Measurements from ENCODE around the gene PPA2. TPM values are rescaled to one million over a fixed set of nuclear protein-coding genes. Genes with fewer than 3 reads are reported as not detected.

The PPA2 gene
- total RNA-seq, 2 experiments from 2014 or later, result 78.9 to 80.2 TPM

DNA sequence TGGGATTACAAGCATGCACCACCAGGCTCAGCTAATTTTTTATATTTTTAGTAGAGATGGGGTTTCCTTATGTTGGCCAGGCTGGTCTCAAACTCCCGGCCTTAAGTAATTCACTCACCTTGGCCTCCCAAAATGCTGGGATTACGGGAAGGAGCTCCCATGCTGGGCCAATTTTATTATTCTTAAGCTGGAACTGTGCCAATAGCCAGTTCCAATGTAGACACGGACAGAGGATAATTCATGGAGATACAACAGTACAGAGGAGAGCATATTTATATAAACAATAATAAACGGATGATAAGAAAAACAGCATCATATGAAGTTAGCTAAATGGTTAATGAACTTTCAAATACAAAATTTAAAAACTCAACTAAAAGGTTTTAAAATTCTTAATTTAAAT, 87.8 kb downstream of the PPA2 start:
- Mint-ChIP-seq H3K9me3 (ENCODE audit: insufficient read depth) (no peaks in the 10 kb centered on the region), H3K27ac (no peak overlapping the region), H3K4me3 (no peak overlapping the region), H3K27me3 (ENCODE audit: low read depth) (no peaks in the 10 kb centered on the region), H3K36me3 (ENCODE audit: low read depth) (peaks cover 38% of the 10 kb centered on the region), H3K4me1 (ENCODE audit: low read depth) (no peaks in the 10 kb centered on the region)
- ChIA-PET POLR2A (no interaction called here), CTCF (no interaction called here)
- DNase-seq (no peak), ATAC-seq (no peak)

- H3K27ac Mint-ChIP-seq, result no peak overlapping the region
- H3K4me3 Mint-ChIP-seq, result no peak overlapping the region
- peaks cover 9% of the 10 kb centered on the region for H3K36me3 Mint-ChIP-seq (ENCODE audit: low read depth)
- ChIA-PET CTCF (no interaction called here), POLR2A (no interaction called here)
- H3K9me3 Mint-ChIP-seq (ENCODE audit: insufficient read depth), result no peaks in the 10 kb centered on the region
- DNase-seq (no peak), ATAC-seq (no peak)
- H3K4me1 Mint-ChIP-seq (ENCODE audit: low read depth), result no peaks in the 10 kb centered on the region
- H3K27me3 Mint-ChIP-seq (ENCODE audit: low read depth), result no peaks in the 10 kb centered on the region
Observed at GRCh38 chr4:105374071-105374470, 99.8 kb downstream of the PPA2 start.

DNA sequence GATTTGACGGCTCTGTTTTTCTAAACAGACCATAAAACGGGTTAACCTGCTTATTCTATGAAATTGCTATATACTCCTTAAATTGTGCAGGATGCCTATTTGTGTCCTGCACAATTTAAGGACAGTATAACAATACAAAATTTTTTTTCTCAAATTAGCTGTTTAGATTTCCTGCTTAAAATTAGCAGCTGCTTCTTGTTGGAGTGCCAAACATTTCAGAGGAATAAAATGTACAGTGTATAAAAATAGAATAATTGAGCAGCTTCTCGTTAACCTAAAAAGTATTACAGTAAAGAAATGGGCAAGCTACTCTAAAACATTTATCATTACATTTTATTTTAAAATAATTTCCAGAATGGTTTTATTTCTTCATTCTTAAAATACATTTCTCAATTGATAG, 100.5 kb downstream of the PPA2 start:
- Mint-ChIP-seq H3K27me3 (ENCODE audit: low read depth) (no peaks in the 10 kb centered on the region), H3K4me1 (ENCODE audit: low read depth) (no peaks in the 10 kb centered on the region), H3K4me3 (no peak overlapping the region), H3K36me3 (ENCODE audit: low read depth) (peaks cover 13% of the 10 kb centered on the region), H3K9me3 (ENCODE audit: insufficient read depth) (no peaks in the 10 kb centered on the region), H3K27ac (no peak overlapping the region)
- no peak for ATAC-seq
- CTCF ChIA-PET, result interaction anchor here (1.2 kb wide), 1 partner anchor 101 kb away, joined by 3 read pairs; the partner anchor contains the start of gene PPA2
- POLR2A ChIA-PET, result no interaction called here
- no peak for DNase-seq

DNA sequence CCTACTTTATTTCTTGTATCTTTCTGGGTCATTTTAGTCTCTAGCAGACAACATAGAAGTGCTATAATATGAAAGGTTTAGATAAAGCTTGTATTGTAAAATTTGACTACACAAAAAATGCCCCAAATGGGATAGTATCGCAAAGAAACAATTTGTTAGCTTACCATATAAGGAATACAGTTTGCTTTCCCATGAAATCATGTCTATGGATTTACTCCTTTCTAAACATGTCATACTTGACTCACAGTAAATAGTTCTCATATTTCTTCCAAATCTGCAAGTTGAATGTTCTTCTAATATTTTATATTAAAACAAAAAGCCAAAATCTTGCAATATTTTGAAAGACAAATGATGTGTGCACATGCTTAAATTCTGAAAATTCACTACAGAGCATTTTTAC, 103.9 kb downstream of the PPA2 start:
- POLR2A ChIA-PET, result no interaction called here
- no peak overlapping the region for H3K27ac Mint-ChIP-seq
- peaks cover 9% of the 10 kb centered on the region for H3K9me3 Mint-ChIP-seq (ENCODE audit: insufficient read depth)
- H3K27me3 Mint-ChIP-seq (ENCODE audit: low read depth), result no peaks in the 10 kb centered on the region
- no peaks in the 10 kb centered on the region for H3K4me1 Mint-ChIP-seq (ENCODE audit: low read depth)
- H3K36me3 Mint-ChIP-seq (ENCODE audit: low read depth), result peaks cover 39% of the 10 kb centered on the region
- CTCF ChIA-PET, result no interaction called here
- DNase-seq (no peak), ATAC-seq (no peak)
- no peak overlapping the region for H3K4me3 Mint-ChIP-seq

DNA sequence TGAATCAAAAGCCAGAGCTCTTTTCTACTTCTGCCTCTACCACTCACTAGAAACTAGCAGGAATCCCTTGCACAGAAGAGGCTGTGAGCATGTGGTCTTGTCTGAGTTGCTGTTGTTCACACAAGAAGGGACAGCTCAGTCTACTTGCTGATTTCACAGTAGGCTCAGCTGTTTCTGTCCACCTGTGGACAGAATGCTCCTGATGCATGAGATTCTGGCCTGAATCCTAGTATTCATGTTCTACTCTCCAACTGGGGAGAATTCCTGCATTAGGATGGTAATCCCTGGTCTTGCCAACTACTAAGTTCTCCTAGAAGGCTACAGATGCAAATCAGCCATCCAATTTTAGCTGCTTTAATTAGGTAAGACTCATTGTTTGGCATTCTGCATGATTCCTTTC, 112.8 kb downstream of the PPA2 start:
- Mint-ChIP-seq H3K27ac (no peak overlapping the region), H3K9me3 (ENCODE audit: insufficient read depth) (peaks cover 8% of the 10 kb centered on the region), H3K27me3 (ENCODE audit: low read depth) (no peaks in the 10 kb centered on the region), H3K36me3 (ENCODE audit: low read depth) (peaks cover 23% of the 10 kb centered on the region), H3K4me3 (no peak overlapping the region), H3K4me1 (ENCODE audit: low read depth) (no peaks in the 10 kb centered on the region)
- no peak for ATAC-seq
- ChIA-PET POLR2A (no interaction called here), CTCF (interaction anchor here (1.1 kb wide), 1 partner anchor 10 kb away, joined by 3 read pairs; no protein-coding TSS in a partner anchor)
- DNase-seq, result no peak

DNA sequence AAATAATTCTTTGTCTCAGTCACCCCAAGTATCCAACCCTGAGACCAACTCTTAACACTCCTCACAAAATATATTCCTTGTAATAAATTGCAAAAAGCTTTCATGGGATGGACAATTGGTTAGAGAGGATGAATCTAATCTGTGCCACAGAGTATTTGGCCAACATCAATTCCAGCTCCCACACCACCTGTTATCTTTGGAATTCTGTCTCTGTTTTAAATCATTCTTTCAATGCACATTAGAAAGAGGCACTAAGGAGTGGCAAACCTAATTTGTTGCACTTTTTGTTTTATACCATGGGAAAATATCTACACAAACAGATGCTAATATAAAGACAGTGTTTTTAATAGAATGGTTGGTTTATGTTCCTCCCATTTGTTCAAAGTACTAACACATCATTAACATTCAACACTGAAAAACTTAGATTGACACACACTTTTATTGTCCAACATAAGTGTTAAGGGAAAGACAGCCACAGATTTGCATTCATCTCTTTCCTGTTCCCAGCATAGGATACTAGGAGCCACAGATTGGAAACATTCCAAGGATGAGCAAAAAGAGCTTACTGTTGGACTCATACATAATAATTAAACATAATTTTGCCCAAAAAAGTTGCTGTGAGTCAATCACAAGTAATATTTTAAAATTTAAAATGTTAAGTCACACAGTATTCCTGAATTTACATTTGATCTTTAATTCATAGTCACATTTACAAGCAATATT, 116.4 kb downstream of the PPA2 start:
- ATAC-seq (no peak), DNase-seq (no peak)
- ChIA-PET CTCF (no interaction called here), POLR2A (no interaction called here)
- H3K4me3 Mint-ChIP-seq, result no peak overlapping the region
- H3K4me1 Mint-ChIP-seq (ENCODE audit: low read depth), result peaks cover 5% of the 10 kb centered on the region
- no peak overlapping the region for H3K27ac Mint-ChIP-seq
- H3K9me3 Mint-ChIP-seq (ENCODE audit: insufficient read depth), result no peaks in the 10 kb centered on the region
- H3K27me3 Mint-ChIP-seq (ENCODE audit: low read depth), result no peaks in the 10 kb centered on the region
- peaks cover 13% of the 10 kb centered on the region for H3K36me3 Mint-ChIP-seq (ENCODE audit: low read depth)

DNA sequence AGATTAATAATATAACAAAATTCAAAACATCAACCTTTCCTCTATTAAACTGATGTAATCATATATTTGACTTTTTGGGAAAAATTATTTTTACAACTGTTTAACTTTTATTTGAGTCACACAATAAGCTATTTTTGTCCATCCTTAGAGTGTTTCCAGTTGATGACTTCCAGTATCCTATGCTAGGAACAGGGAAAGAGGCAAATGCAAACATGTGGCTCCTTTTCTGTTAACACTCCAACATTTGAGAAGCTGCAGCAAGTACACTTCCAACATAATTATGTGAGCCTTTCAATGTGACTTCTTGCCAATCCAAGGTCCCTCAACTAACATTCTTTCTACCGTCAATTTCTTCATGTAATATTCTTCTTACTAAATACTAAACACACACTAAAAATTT, 117.7 kb downstream of the PPA2 start:
- H3K4me1 Mint-ChIP-seq (ENCODE audit: low read depth), result peaks cover 5% of the 10 kb centered on the region
- H3K36me3 Mint-ChIP-seq (ENCODE audit: low read depth), result peaks cover 13% of the 10 kb centered on the region
- H3K27me3 Mint-ChIP-seq (ENCODE audit: low read depth), result no peaks in the 10 kb centered on the region
- DNase-seq (no peak), ATAC-seq (no peak)
- ChIA-PET POLR2A (no interaction called here), CTCF (no interaction called here)
- no peak overlapping the region for H3K27ac Mint-ChIP-seq
- no peaks in the 10 kb centered on the region for H3K9me3 Mint-ChIP-seq (ENCODE audit: insufficient read depth)
- H3K4me3 Mint-ChIP-seq, result no peak overlapping the region

DNA sequence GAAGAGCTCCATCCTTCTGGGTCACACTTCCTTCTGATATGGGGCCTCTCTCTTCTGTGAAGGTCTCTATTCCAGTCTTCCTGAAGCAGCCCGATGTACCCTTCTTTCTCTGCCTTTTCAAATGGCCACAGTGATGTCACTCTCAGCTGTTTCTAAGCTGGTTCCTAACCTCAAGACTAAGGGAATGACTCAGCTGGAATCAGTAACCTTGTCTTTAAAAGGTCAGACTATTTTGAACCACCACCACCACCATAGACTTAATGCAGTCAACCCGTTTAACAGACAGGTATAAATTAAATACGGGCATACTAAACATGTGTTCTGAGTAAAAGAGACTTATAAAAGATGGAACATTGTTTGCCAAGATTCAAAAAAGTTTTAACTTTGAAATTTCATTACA, 121.0 kb downstream of the PPA2 start:
- Mint-ChIP-seq H3K4me1 (ENCODE audit: low read depth) (peaks cover 5% of the 10 kb centered on the region), H3K27ac (no peak overlapping the region), H3K36me3 (ENCODE audit: low read depth) (peaks cover 4% of the 10 kb centered on the region), H3K4me3 (no peak overlapping the region), H3K9me3 (ENCODE audit: insufficient read depth) (no peaks in the 10 kb centered on the region), H3K27me3 (ENCODE audit: low read depth) (no peaks in the 10 kb centered on the region)
- DNase-seq (no peak), ATAC-seq (no peak)
- CTCF ChIA-PET, result no interaction called here
- POLR2A ChIA-PET, result no interaction called here

DNA sequence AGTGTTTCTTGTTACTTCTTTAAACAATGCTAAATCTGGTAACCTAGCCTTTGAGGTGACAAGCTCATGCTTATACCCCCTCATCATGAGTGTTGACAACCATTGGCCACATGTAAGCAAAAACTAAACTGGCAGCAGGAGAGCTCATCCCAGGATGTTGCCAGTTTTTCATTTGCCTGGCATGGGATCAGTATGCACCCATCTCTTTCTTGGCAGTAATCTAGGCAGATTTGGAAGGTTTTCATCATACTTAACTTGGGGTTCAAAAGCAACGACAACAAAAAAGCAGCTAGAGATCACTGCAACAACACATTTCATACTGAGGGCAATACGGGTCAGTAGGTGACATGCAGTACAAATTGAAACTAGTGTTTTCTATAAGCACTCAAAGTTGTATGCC, 122.0 kb downstream of the PPA2 start:
- Mint-ChIP-seq H3K4me1 (ENCODE audit: low read depth) (peaks cover 5% of the 10 kb centered on the region), H3K27me3 (ENCODE audit: low read depth) (no peaks in the 10 kb centered on the region), H3K36me3 (ENCODE audit: low read depth) (peaks cover 4% of the 10 kb centered on the region), H3K4me3 (no peak overlapping the region), H3K27ac (no peak overlapping the region), H3K9me3 (ENCODE audit: insufficient read depth) (no peaks in the 10 kb centered on the region)
- DNase-seq, result no peak
- no peak for ATAC-seq
- ChIA-PET POLR2A (no interaction called here), CTCF (interaction anchor here (1.2 kb wide), 1 partner anchor 9 kb away, joined by 3 read pairs; no protein-coding TSS in a partner anchor)

DNA sequence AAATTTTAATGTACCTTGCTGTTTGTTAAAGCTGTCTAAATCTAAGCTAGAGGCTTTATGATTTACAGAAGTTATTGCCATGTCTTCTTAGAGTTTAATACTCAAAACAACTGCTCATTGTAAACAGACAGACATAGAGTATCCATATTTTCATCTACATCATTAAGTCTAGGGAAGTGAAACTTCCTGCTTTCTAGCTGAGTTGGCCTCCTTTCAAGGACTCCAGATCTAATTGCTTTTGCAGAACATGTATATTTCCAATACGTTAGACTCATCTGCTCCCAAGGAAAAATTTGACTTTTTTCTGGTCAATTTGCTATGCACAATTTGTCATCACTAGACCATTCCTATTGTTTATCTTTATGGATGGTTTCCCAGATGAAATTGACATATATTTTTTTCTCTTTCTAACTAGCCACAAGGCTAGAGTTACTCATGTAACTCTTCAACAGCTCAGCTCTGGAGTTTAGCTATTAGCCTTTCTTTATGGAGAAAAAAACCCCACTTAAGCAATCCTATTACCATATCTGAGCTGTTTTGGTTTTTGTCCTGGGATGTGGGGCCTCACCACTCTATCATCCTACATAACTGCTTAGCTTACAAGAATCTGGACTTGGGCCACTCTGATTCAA, 122.9 kb downstream of the PPA2 start:
- CTCF ChIA-PET, result interaction anchor here (1.2 kb wide), 1 partner anchor 10 kb away, joined by 3 read pairs; no protein-coding TSS in a partner anchor
- no peak for DNase-seq
- H3K9me3 Mint-ChIP-seq (ENCODE audit: insufficient read depth), result no peaks in the 10 kb centered on the region
- no peaks in the 10 kb centered on the region for H3K27me3 Mint-ChIP-seq (ENCODE audit: low read depth)
- POLR2A ChIA-PET, result no interaction called here
- peaks cover 4% of the 10 kb centered on the region for H3K36me3 Mint-ChIP-seq (ENCODE audit: low read depth)
- no peak overlapping the region for H3K4me3 Mint-ChIP-seq
- peaks cover 5% of the 10 kb centered on the region for H3K4me1 Mint-ChIP-seq (ENCODE audit: low read depth)
- no peak overlapping the region for H3K27ac Mint-ChIP-seq
- no peak for ATAC-seq

GRCh38 chr4:105348719-105349118, 125.1 kb downstream of the PPA2 start:
- ChIA-PET POLR2A (no interaction called here), CTCF (no interaction called here)
- DNase-seq (no peak), ATAC-seq (no peak)
- Mint-ChIP-seq H3K9me3 (ENCODE audit: insufficient read depth) (no peaks in the 10 kb centered on the region), H3K36me3 (ENCODE audit: low read depth) (no peaks in the 10 kb centered on the region), H3K4me3 (no peak overlapping the region), H3K27ac (no peak overlapping the region), H3K27me3 (ENCODE audit: low read depth) (no peaks in the 10 kb centered on the region), H3K4me1 (ENCODE audit: low read depth) (peaks cover 5% of the 10 kb centered on the region)

DNA sequence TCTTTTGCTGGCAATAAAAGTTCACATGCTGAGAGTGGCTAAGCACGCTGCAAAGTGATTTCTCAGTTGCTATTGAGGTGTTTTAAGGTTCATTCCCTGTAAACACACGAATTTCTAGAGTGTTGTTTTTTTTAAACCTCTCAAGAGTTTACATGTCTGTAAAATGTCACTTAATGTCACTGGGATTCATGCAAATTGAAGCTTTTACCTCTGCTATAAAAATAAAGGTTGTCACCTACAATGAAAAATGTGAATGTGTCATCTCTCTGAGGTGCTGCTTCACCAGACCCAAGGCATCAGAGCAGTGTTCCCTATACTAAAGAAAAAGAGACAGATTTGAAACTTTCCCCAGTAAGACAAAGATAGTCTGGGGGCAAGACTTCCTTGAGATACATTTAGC, 127.0 kb downstream of the PPA2 start:
- POLR2A ChIA-PET, result no interaction called here
- Mint-ChIP-seq H3K27me3 (ENCODE audit: low read depth) (no peaks in the 10 kb centered on the region), H3K36me3 (ENCODE audit: low read depth) (no peaks in the 10 kb centered on the region), H3K4me1 (ENCODE audit: low read depth) (no peaks in the 10 kb centered on the region), H3K9me3 (ENCODE audit: insufficient read depth) (no peaks in the 10 kb centered on the region), H3K27ac (no peak overlapping the region), H3K4me3 (no peak overlapping the region)
- DNase-seq (no peak), ATAC-seq (no peak)
- CTCF ChIA-PET, result interaction anchor here (1.1 kb wide), 1 partner anchor 12 kb away, joined by 3 read pairs; no protein-coding TSS in a partner anchor
